Globus pallidus (tissue), 1 donor: ENCODE results near the gene COPZ2.
"Not testable (repeated sequence)": the region's sequence is repeated elsewhere in the genome, so short reads cannot be mapped to it uniquely, and the experiment has no call there.

Experiments used
- DNase-seq: peaks from one replicate; pipeline ENCODE4 v3.0.0-alpha.2; 2015; ENCODE audit warnings: low spot score

Gene COPZ2

GRCh38 chr17:48037036-48037837 lies at the start of gene COPZ2:
COPZ2 (minus strand) TSS chr17:48037797; CDS start chr17:48037777, 20 bp downstream.
- DNase-seq = no peak

- no peak for DNase-seq
Measured at GRCh38 chr17:48084932-48085331, 47.3 kb upstream of the COPZ2 start.

- DNase-seq = no peak
Measured at GRCh38 chr17:48081858-48082257, 44.3 kb upstream of the COPZ2 start.

- not testable (repeated sequence) for DNase-seq
Measured at GRCh38 chr17:48077152-48077551, 39.6 kb upstream of the COPZ2 start.

- DNase-seq = peak; percentile 76
Measured at GRCh38 chr17:48074322-48075081, 36.9 kb upstream of the COPZ2 start.

- DNase-seq = not testable (repeated sequence)
Measured at GRCh38 chr17:48073566-48074094, 36.0 kb upstream of the COPZ2 start.

- DNase-seq = not testable (repeated sequence)
Measured at GRCh38 chr17:48072811-48073210, 35.2 kb upstream of the COPZ2 start.

- no peak for DNase-seq
Measured at GRCh38 chr17:48071654-48072053, 34.1 kb upstream of the COPZ2 start.

GRCh38 chr17:48070195-48070594 lies 32.6 kb upstream of the COPZ2 start:
- no peak for DNase-seq

GRCh38 chr17:48068491-48068961 lies 30.9 kb upstream of the COPZ2 start:
- no peak for DNase-seq

- not testable (repeated sequence) for DNase-seq
Measured at GRCh38 chr17:48067808-48068207, 30.2 kb upstream of the COPZ2 start.

- DNase-seq = no peak
Measured at GRCh38 chr17:48067245-48067644, 29.6 kb upstream of the COPZ2 start.

- no peak for DNase-seq
Measured at GRCh38 chr17:48066656-48067055, 29.1 kb upstream of the COPZ2 start.

- DNase-seq = no peak
Measured at GRCh38 chr17:48066192-48066591, 28.6 kb upstream of the COPZ2 start.

GRCh38 chr17:48064638-48065037 lies 27.0 kb upstream of the COPZ2 start:
- no peak for DNase-seq

GRCh38 chr17:48062273-48062672 lies 24.7 kb upstream of the COPZ2 start:
- no peak for DNase-seq

GRCh38 chr17:48060249-48060648 lies 22.7 kb upstream of the COPZ2 start:
- no peak for DNase-seq

GRCh38 chr17:48059125-48059668 lies 21.6 kb upstream of the COPZ2 start:
- DNase-seq = no peak

GRCh38 chr17:48058393-48059124 lies 21.0 kb upstream of the COPZ2 start:
- no peak for DNase-seq

- DNase-seq = no peak
Measured at GRCh38 chr17:48057626-48058025, 20.0 kb upstream of the COPZ2 start.

- DNase-seq = no peak
Measured at GRCh38 chr17:48056879-48057278, 19.3 kb upstream of the COPZ2 start.

GRCh38 chr17:48056246-48056745 lies 18.7 kb upstream of the COPZ2 start:
- DNase-seq = no peak
